Nephron progenitor cell (in vitro differentiated cells): ENCODE results near the gene SDK1.

Experiments used
- DNase-seq: peaks from one replicate; pipeline ENCODE4 v3.0.0; 2021
- H3K27ac Mint-ChIP-seq: 2 replicates; pipeline ENCODE4 v1.8.0; 2021; ENCODE audit warnings: mild to moderate bottlenecking, moderate library complexity, mixed read lengths
- H3K27me3 Mint-ChIP-seq: 2 replicates; pipeline ENCODE4 v1.8.0; 2021; ENCODE audit warnings: mild to moderate bottlenecking, low read depth, mixed read lengths; ENCODE audit not compliant: poor library complexity
- H3K36me3 Mint-ChIP-seq: 2 replicates; pipeline ENCODE4 v1.8.0; 2021; ENCODE audit warnings: low read depth, mixed read lengths
- H3K4me1 Mint-ChIP-seq: 2 replicates; pipeline ENCODE4 v1.8.0; 2021; ENCODE audit warnings: mixed read lengths
- H3K4me3 Mint-ChIP-seq: 2 replicates; pipeline ENCODE4 v1.8.0; 2021; ENCODE audit warnings: mild to moderate bottlenecking, moderate library complexity, mixed read lengths
- H3K9me3 Mint-ChIP-seq: 2 replicates; pipeline ENCODE4 v1.8.0; 2021; ENCODE audit warnings: mild to moderate bottlenecking, moderate library complexity, mixed read lengths
- TF ChIP-seq, protein P1 (sequence below): fragments of 200-600 bp; sonication (generic); IDR thresholded peaks from 2 replicates; pipeline ENCODE4 v1.5.0; 2021; ENCODE audit warnings: antibody characterized with exemption

Gene SDK1

DNA sequence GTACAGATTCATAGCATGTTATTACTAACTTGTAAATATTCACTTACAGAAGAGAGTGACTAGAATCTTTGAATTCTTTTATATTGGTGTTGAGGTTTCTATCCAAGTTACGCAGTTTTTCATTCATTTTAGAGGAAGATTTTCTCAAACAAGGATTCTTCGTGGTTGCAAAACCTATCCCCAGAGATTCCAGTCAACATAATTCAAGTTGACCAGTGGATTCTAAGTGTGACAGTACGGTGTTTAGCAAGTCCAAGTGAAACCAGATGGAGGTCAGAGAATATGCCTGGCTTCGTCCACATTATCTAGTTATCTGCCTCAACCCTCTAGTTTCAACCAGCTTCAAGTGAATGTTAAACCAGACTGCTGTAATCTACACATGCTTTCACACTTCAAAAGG is 131.9 kb downstream of the SDK1 start:
- Mint-ChIP-seq H3K9me3 (no peaks in the 10 kb centered on the region), H3K4me3 (no peak overlapping the region), H3K27me3 (no peaks in the 10 kb centered on the region), H3K27ac (no peak overlapping the region), H3K4me1 (peaks cover 15% of the 10 kb centered on the region), H3K36me3 (no peaks in the 10 kb centered on the region)
- DNase-seq: no peak
- TF ChIP-seq, protein P1, sequence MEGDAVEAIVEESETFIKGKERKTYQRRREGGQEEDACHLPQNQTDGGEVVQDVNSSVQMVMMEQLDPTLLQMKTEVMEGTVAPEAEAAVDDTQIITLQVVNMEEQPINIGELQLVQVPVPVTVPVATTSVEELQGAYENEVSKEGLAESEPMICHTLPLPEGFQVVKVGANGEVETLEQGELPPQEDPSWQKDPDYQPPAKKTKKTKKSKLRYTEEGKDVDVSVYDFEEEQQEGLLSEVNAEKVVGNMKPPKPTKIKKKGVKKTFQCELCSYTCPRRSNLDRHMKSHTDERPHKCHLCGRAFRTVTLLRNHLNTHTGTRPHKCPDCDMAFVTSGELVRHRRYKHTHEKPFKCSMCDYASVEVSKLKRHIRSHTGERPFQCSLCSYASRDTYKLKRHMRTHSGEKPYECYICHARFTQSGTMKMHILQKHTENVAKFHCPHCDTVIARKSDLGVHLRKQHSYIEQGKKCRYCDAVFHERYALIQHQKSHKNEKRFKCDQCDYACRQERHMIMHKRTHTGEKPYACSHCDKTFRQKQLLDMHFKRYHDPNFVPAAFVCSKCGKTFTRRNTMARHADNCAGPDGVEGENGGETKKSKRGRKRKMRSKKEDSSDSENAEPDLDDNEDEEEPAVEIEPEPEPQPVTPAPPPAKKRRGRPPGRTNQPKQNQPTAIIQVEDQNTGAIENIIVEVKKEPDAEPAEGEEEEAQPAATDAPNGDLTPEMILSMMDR: no peak

DNA sequence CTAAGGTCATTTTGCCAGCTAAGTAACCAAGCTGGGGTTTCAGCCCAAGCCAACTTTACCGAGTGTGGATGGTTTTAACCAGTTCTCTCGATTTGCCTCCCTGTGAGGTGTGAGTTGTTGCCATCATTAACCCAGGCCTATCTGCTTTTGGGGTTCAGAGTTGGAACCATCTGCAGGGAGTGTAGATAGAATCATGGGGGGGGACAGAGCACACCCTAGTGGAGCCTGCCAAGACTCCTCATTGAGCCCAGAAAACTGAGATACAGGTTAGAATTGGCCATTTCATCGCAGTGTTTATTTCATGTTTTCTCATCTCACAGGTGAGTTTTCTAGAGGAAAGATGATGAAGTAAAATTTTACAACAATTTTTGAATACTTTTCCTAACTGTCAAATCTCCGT is 133.6 kb downstream of the SDK1 start:
- no peaks in the 10 kb centered on the region for H3K27me3 Mint-ChIP-seq
- TF ChIP-seq, protein P1: no peak
- H3K9me3 Mint-ChIP-seq: no peaks in the 10 kb centered on the region
- H3K4me3 Mint-ChIP-seq: no peak overlapping the region
- no peak for DNase-seq
- peaks cover 17% of the 10 kb centered on the region for H3K4me1 Mint-ChIP-seq
- no peaks in the 10 kb centered on the region for H3K36me3 Mint-ChIP-seq
- no peak overlapping the region for H3K27ac Mint-ChIP-seq

DNA sequence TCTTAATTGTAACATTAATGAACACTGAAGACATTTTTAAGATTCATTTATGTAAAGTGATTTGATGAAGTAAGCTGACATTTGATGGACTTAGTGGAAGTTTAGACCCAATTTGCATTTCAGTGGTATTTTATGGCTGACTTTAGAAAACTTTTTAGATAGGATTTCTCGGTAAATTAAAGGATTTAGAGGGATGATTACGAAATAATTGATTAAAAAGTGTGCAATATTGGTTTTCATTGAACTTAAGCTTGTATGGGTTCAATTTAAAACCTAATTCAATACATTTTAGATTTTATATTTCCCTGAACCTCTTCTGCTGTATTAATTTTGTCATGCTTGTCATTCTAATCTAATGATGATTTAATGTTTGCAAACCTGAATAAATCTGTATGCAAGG is 135.1 kb downstream of the SDK1 start:
- no peaks in the 10 kb centered on the region for H3K9me3 Mint-ChIP-seq
- no peak overlapping the region for H3K4me3 Mint-ChIP-seq
- DNase-seq: no peak
- H3K27me3 Mint-ChIP-seq: no peaks in the 10 kb centered on the region
- H3K27ac Mint-ChIP-seq: no peak overlapping the region
- no peaks in the 10 kb centered on the region for H3K36me3 Mint-ChIP-seq
- TF ChIP-seq, protein P1: no peak
- peaks cover 5% of the 10 kb centered on the region for H3K4me1 Mint-ChIP-seq

DNA sequence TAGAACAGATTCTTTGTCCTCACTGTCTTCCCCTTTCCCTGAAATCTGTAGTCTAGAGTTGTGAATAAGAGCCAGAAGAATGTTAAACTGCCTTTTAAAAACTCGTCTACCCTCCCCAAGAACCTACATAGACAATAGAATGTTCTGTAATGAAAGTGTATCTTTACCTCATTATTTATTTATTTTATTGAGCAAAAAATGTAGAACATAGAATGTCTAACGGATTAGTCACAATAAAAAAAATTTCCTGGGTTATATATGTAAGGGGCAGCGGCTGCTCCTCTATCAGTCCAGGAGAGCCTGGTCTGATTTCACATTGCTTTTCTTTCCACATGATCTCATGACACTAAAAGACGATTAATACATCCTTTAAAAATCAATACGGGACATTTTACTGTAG is 135.7 kb downstream of the SDK1 start:
- no peaks in the 10 kb centered on the region for H3K36me3 Mint-ChIP-seq
- H3K4me1 Mint-ChIP-seq: peaks cover 5% of the 10 kb centered on the region
- H3K9me3 Mint-ChIP-seq: no peaks in the 10 kb centered on the region
- DNase-seq: no peak
- H3K4me3 Mint-ChIP-seq: no peak overlapping the region
- H3K27me3 Mint-ChIP-seq: peaks cover 4% of the 10 kb centered on the region
- TF ChIP-seq, protein P1: no peak
- H3K27ac Mint-ChIP-seq: no peak overlapping the region

DNA sequence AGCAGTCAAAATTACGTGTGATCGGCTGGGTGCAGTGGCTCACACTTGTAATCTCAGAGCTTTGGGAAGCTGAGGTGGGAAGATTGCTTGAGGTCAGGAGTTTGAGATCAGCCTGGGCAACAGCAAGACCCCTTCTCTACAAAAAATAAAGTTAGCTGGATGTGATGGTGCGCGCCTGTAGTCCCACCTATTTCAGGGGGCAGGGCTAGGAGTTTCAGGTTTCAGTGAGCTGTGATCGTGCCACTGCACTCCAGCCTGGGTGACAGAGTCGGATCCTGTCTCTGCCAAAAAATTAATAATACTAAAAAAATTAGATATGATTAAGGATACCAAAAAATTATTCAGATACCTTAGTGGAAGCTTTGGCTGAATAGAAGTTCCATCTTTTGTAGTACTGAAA is 136.4 kb downstream of the SDK1 start:
- Mint-ChIP-seq H3K9me3 (no peaks in the 10 kb centered on the region), H3K27ac (no peak overlapping the region), H3K4me1 (peaks cover 5% of the 10 kb centered on the region), H3K36me3 (no peaks in the 10 kb centered on the region), H3K27me3 (peaks cover 4% of the 10 kb centered on the region), H3K4me3 (no peak overlapping the region)
- TF ChIP-seq, protein P1: no peak
- no peak for DNase-seq

DNA sequence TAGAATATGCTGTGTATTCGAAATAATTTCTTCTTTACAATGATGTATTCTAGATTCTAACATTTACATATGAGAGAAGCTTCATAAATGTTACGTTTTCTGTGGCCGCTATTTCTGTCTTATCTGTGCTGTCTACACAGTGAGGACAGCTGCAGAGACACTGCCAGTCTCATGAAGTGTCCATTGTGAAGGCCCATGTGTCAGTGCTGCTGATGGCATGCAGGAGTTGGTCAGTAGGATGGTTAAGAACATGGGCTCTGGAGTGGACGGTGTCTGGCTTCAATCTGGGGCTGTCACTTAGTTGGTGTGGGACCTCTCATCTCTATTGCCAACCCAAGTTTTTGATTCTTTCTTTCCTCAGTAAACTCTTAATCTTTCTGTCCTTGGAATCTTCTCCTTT is 137.3 kb downstream of the SDK1 start:
- Mint-ChIP-seq H3K27me3 (peaks cover 4% of the 10 kb centered on the region), H3K4me3 (no peak overlapping the region), H3K4me1 (peaks cover 5% of the 10 kb centered on the region), H3K36me3 (no peaks in the 10 kb centered on the region), H3K27ac (no peak overlapping the region), H3K9me3 (no peaks in the 10 kb centered on the region)
- TF ChIP-seq, protein P1: no peak
- DNase-seq: no peak
